SU-DHL-6 (cell line): ENCODE measurements around the gene CABP4.
A peak's percentile ranks its signal among the peaks of the same experiment; 100 is the strongest.

ENCODE experiments used
- H2AFZ ChIP-seq: fragments of 200-600 bp; sonication (generic); 2 replicates; pipeline ENCODE4 v1.6.1; 2014; ENCODE audit warnings: low read depth, mild to moderate bottlenecking, moderate library complexity, mixed read lengths, antibody characterized with exemption, low read length; ENCODE audit not compliant: severe bottlenecking
- H3F3A ChIP-seq: fragments of 200-600 bp; shearing (Covaris generic); 2 replicates; pipeline ENCODE4 v1.6.0; 2016; ENCODE audit warnings: antibody characterized with exemption, mild to moderate bottlenecking; ENCODE audit not compliant: insufficient read depth
- H3K27ac ChIP-seq: fragments of 200-600 bp; sonication (generic); 2 replicates; pipeline ENCODE4 v1.5.1; 2016; ENCODE audit warnings: low read depth, mild to moderate bottlenecking, low read length, moderate library complexity, mixed read lengths
- H3K27me3 ChIP-seq: fragments of 200-600 bp; sonication (generic), shearing (Covaris generic); 2 replicates; pipeline ENCODE4 v1.6.0; 2014; ENCODE audit warnings: mild to moderate bottlenecking, low read length
- H3K36me3 ChIP-seq: fragments of 200-600 bp; sonication (generic); 2 replicates; pipeline ENCODE4 v1.6.1; 2014; ENCODE audit warnings: mild to moderate bottlenecking, low read length, mixed read lengths
- H3K4me2 ChIP-seq: fragments of 300-600, 200-600 bp; shearing (Covaris generic), sonication (generic); 2 replicates; pipeline ENCODE4 v1.6.0; 2014; ENCODE audit warnings: low read length, low read depth, mild to moderate bottlenecking; ENCODE audit not compliant: poor library complexity, severe bottlenecking
- H3K4me3 ChIP-seq: fragments of 200-600 bp; sonication (generic); 2 replicates; pipeline ENCODE4 v1.5.1; 2014; ENCODE audit warnings: antibody characterized with exemption, low read length, mild to moderate bottlenecking, mixed read lengths; ENCODE audit not compliant: insufficient read depth, poor library complexity, severe bottlenecking
- H3K79me2 ChIP-seq: fragments of 200-600 bp; sonication (generic); 2 replicates; pipeline ENCODE4 v1.6.1; 2014; ENCODE audit warnings: mild to moderate bottlenecking, low read length, moderate library complexity; ENCODE audit not compliant: insufficient read depth
- H3K9ac ChIP-seq: fragments of 200-600 bp; sonication (generic); 2 replicates; pipeline ENCODE4 v1.7.0; 2014; ENCODE audit warnings: mild to moderate bottlenecking, low read length
- H3K9me2 ChIP-seq: fragments of 200-600 bp; sonication (generic); replicated peaks from 2 replicates; pipeline ENCODE4 v1.6.1; 2014; ENCODE audit warnings: low read length; ENCODE audit not compliant: insufficient read depth
- H3K9me3 ChIP-seq: fragments of 200-600 bp; sonication (generic); 2 replicates; pipeline ENCODE4 v1.6.1; 2014; ENCODE audit warnings: low read length, mixed read lengths; ENCODE audit not compliant: insufficient read depth
- H4K20me1 ChIP-seq: fragments of 200-600 bp; sonication (generic); 2 replicates; pipeline ENCODE4 v1.6.1; 2014; ENCODE audit warnings: low read depth, mild to moderate bottlenecking, antibody characterized with exemption, low read length, moderate library complexity, mixed read lengths
- CTCF ChIP-seq: fragments of 200-600 bp; sonication (generic); IDR thresholded peaks from one replicate; pipeline ENCODE4 v1.5.1; 2017; ENCODE audit warnings: antibody characterized with exemption, mild to moderate bottlenecking, low read length, moderate library complexity; ENCODE audit not compliant: insufficient read depth, poor library complexity, severe bottlenecking
- EZH2phosphoT487 ChIP-seq: fragments of 200-600 bp; sonication (generic), shearing (Covaris generic); conservative IDR thresholded peaks from 2 replicates; pipeline ENCODE4 v1.6.1; 2018; ENCODE audit warnings: mild to moderate bottlenecking, antibody characterized with exemption, low read length, moderate library complexity, mixed read lengths

Gene CABP4

GRCh38 chr11:67503119-67504004 is 48.2 kb downstream of the CABP4 start:
- peaks cover 24% of the 10 kb centered on the region for H3K79me2 ChIP-seq
- H3K9ac ChIP-seq: peak overlapping the region; percentile 98
- no peaks in the 10 kb centered on the region for H3K9me2 ChIP-seq
- H4K20me1 ChIP-seq: no peaks in the 10 kb centered on the region; the same call in 1 of the 2 replicates
- no peak overlapping the region for H2AFZ ChIP-seq
- TF ChIP-seq CTCF: no peak
- TF ChIP-seq EZH2phosphoT487: no peak
- peaks cover 13% of the 10 kb centered on the region for H3F3A ChIP-seq
- H3K27me3 ChIP-seq: no peaks in the 10 kb centered on the region
- H3K9me3 ChIP-seq: no peaks in the 10 kb centered on the region
- no peaks in the 10 kb centered on the region for H3K36me3 ChIP-seq
- no peak overlapping the region for H3K27ac ChIP-seq
- H3K4me2 ChIP-seq: peak overlapping the region; percentile 76
- H3K4me3 ChIP-seq: peak overlapping the region; percentile 98

- H3K36me3 ChIP-seq: no peaks in the 10 kb centered on the region
- H3K79me2 ChIP-seq: peaks cover 24% of the 10 kb centered on the region
- no peaks in the 10 kb centered on the region for H3K9me3 ChIP-seq
- TF ChIP-seq EZH2phosphoT487 (no peak), CTCF (no peak)
- peaks cover 13% of the 10 kb centered on the region for H3F3A ChIP-seq
- H3K9me2 ChIP-seq: no peaks in the 10 kb centered on the region
- H3K27ac ChIP-seq: peak overlapping the region; percentile 87
- peak overlapping the region; percentile 76 for H3K4me2 ChIP-seq
- peak overlapping the region; percentile 98 for H3K4me3 ChIP-seq
- H3K27me3 ChIP-seq: no peaks in the 10 kb centered on the region
- peak overlapping the region; percentile 98 for H3K9ac ChIP-seq
- no peaks in the 10 kb centered on the region; the same call in 1 of the 2 replicates for H4K20me1 ChIP-seq
- H2AFZ ChIP-seq: no peak overlapping the region
These were observed 49.1 kb downstream of the CABP4 start for GRCh38 chr11:67504005-67504949.

GRCh38 chr11:67504950-67505581 is 49.9 kb downstream of the CABP4 start, which contains the start of gene PITPNM1:
TSS of gene PITPNM1 (minus strand) at chr11:67505363. CDS start at chr11:67504180, 1,183 bp downstream.
- H2AFZ ChIP-seq: no peak within 1 kb of the TSS
- H3K9me3 ChIP-seq: no peaks in the 10 kb centered on the region
- H3K4me3 ChIP-seq: peak within 1 kb of the TSS; percentile 98
- TF ChIP-seq CTCF (no peak), EZH2phosphoT487 (no peak)
- H3K27ac ChIP-seq: peak within 1 kb of the TSS; percentile 87
- peaks cover 24% of the 10 kb centered on the region for H3K79me2 ChIP-seq
- H3K27me3 ChIP-seq: no peaks in the 10 kb centered on the region
- H3F3A ChIP-seq: peaks cover 13% of the 10 kb centered on the region
- H3K36me3 ChIP-seq: no peaks in the 10 kb centered on the region
- H4K20me1 ChIP-seq: no peaks in the 10 kb centered on the region; the same call in 1 of the 2 replicates
- peak within 1 kb of the TSS; percentile 76 for H3K4me2 ChIP-seq
- H3K9ac ChIP-seq: peak within 1 kb of the TSS; percentile 98
- H3K9me2 ChIP-seq: no peaks in the 10 kb centered on the region
